RWPE2 (cell line): ENCODE results near the gene SLC8A1.

Source experiments
- ATAC-seq: fragments of 200-7000 bp; cut with Tn5 transposase; 3 replicates; pipeline ENCODE4 v1.9.1; 2021; ENCODE audit warnings: low read depth
- DNase-seq: peaks from one replicate; pipeline ENCODE4 v3.0.0-alpha.2; 2020; ENCODE audit warnings: low spot score
- H3K27ac ChIP-seq: fragments of 450-650 bp; 2 replicates; pipeline ENCODE4 v1.5.1; 2017; ENCODE audit warnings: mild to moderate bottlenecking; ENCODE audit not compliant: poor library complexity, severe bottlenecking
- H3K27me3 ChIP-seq: fragments of 250-450 bp; sonication (Bioruptor Pico); 2 replicates; pipeline ENCODE4 v1.5.1; 2021; ENCODE audit warnings: mild to moderate bottlenecking, moderate library complexity; ENCODE audit not compliant: insufficient read depth, poor library complexity, severe bottlenecking
- H3K36me3 ChIP-seq: fragments of 250-450 bp; sonication (Bioruptor Pico); 2 replicates; pipeline ENCODE4 v1.5.1; 2020; ENCODE audit warnings: low read depth, mild to moderate bottlenecking, moderate library complexity
- H3K4me1 ChIP-seq: fragments of 250-450 bp; sonication (Bioruptor Pico); 2 replicates; pipeline ENCODE4 v1.5.1; 2021; ENCODE audit warnings: mild to moderate bottlenecking, moderate library complexity; ENCODE audit not compliant: insufficient read depth, poor library complexity, severe bottlenecking
- H3K4me3 ChIP-seq: fragments of 250-450 bp; sonication (Bioruptor Pico); 2 replicates; pipeline ENCODE4 v1.5.1; 2021; ENCODE audit warnings: mild to moderate bottlenecking, moderate library complexity; ENCODE audit not compliant: severe bottlenecking
- H3K9me3 ChIP-seq: fragments of 250-450 bp; sonication (Bioruptor Pico); 2 replicates; pipeline ENCODE4 v1.5.1; 2021; ENCODE audit warnings: mild to moderate bottlenecking, moderate library complexity; ENCODE audit not compliant: severe bottlenecking
- CTCF ChIP-seq: fragments of 450-650 bp; IDR thresholded peaks from one replicate; pipeline ENCODE4 v1.5.1; 2017; ENCODE audit warnings: mild to moderate bottlenecking, moderate library complexity; ENCODE audit not compliant: poor library complexity, severe bottlenecking

Gene SLC8A1

GRCh38 chr2:40193670-40194026 lies 258.2 kb downstream of the SLC8A1 start:
- no peak for TF ChIP-seq CTCF
- Histone ChIP-seq H3K36me3 (no peaks in the 10 kb centered on the region), H3K4me1 (peaks cover 12% of the 10 kb centered on the region), H3K27ac (no peak overlapping the region), H3K9me3 (no peaks in the 10 kb centered on the region), H3K27me3 (no peaks in the 10 kb centered on the region), H3K4me3 (no peak overlapping the region)
- DNase-seq = no peak
- no peak for ATAC-seq

GRCh38 chr2:40192864-40193669 lies 258.8 kb downstream of the SLC8A1 start:
- Histone ChIP-seq H3K4me3 (no peak overlapping the region), H3K4me1 (peaks cover 12% of the 10 kb centered on the region), H3K9me3 (no peaks in the 10 kb centered on the region), H3K27ac (no peak overlapping the region), H3K36me3 (no peaks in the 10 kb centered on the region), H3K27me3 (no peaks in the 10 kb centered on the region)
- ATAC-seq (peak; percentile 84), DNase-seq (no peak)
- TF ChIP-seq CTCF = no peak

- Histone ChIP-seq H3K27me3 (no peaks in the 10 kb centered on the region), H3K36me3 (no peaks in the 10 kb centered on the region)
These were observed 261.4 kb downstream of the SLC8A1 start for GRCh38 chr2:40190457-40190856.

GRCh38 chr2:40189881-40190280 lies 262.0 kb downstream of the SLC8A1 start:
- H3K4me3 ChIP-seq = no peak overlapping the region
- no peaks in the 10 kb centered on the region for H3K9me3 ChIP-seq
- no peak overlapping the region for H3K27ac ChIP-seq
- peaks cover 12% of the 10 kb centered on the region for H3K4me1 ChIP-seq
- no peak for ATAC-seq
- no peak for DNase-seq
- H3K27me3 ChIP-seq = no peaks in the 10 kb centered on the region
- TF ChIP-seq CTCF = no peak
- H3K36me3 ChIP-seq = no peaks in the 10 kb centered on the region

More at GRCh38 chr2:40190457-40190856, 261.4 kb downstream of the SLC8A1 start:
- ATAC-seq = no peak
- H3K9me3 ChIP-seq = no peaks in the 10 kb centered on the region
- DNase-seq = no peak
- no peak overlapping the region for H3K4me3 ChIP-seq
- H3K27ac ChIP-seq = no peak overlapping the region
- TF ChIP-seq CTCF = no peak
- peaks cover 12% of the 10 kb centered on the region for H3K4me1 ChIP-seq

GRCh38 chr2:40187054-40187453 lies 264.8 kb downstream of the SLC8A1 start:
- DNase-seq = no peak
- Histone ChIP-seq H3K4me3 (no peak overlapping the region), H3K27me3 (no peaks in the 10 kb centered on the region), H3K4me1 (no peaks in the 10 kb centered on the region), H3K36me3 (no peaks in the 10 kb centered on the region), H3K9me3 (no peaks in the 10 kb centered on the region), H3K27ac (no peak overlapping the region)
- ATAC-seq = no peak
- no peak for TF ChIP-seq CTCF
